NT2/D1 (cell line): ENCODE data around the gene TEX22.

Experiments used
- SUZ12 ChIP-seq: IDR thresholded peaks from 2 replicates; pipeline ENCODE4 v1.6.1; 2011; ENCODE audit not compliant: insufficient read length, insufficient read depth; ENCODE audit errors: extremely low read depth
- YY1 ChIP-seq: IDR thresholded peaks from 2 replicates; pipeline ENCODE4 v1.6.1; 2011; ENCODE audit not compliant: insufficient read length, insufficient read depth

GRCh38 chr14:105442125-105442524 is 43.8 kb downstream of the TEX22 start:
- TF ChIP-seq SUZ12, result no peak
- no peak for TF ChIP-seq YY1
